Measurements from ENCODE around the gene KIF21B. TPM values are rescaled to one million over a fixed set of nuclear protein-coding genes. Genes with fewer than 3 reads are reported as not detected.

Gene KIF21B
- total and polyA plus RNA-seq, 2 experiments from 2014 or later = 0.18 to 1.3 TPM

DNA sequence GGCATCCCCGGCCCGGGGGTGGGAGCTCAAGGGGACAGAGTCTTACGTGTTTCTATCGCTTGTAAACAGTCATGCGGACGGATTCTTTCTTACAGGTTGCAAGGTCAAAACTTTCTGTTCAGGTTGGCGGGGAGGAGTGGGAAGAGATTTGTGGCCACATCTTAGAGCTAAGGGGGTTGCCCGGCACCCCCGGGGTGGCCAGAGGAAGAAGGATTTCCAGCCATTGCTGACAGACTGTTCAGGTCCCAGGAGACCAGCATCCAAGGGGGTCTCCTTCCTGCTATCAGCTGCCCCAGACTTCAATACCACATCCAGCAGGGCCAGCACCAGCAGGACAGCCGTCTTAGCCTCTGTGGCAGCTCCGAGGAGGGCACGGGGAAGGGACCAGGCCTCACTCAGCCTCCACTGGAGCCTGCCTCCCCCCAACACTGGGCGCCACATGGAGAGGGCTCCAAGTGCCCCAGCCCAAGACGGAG, 52.0 kb downstream of the KIF21B start:
- no peaks in the 10 kb centered on the region for H3K4me1 ChIP-seq (ENCODE audit: insufficient read depth)
- no peak overlapping the region for H3K4me2 ChIP-seq
- no peak for DNase-seq (ENCODE audit: low spot score)
- no peak overlapping the region for H2AFZ ChIP-seq
- H3K9me3 ChIP-seq (ENCODE audit: low read depth) = no peaks in the 10 kb centered on the region
- no peak overlapping the region for H3K4me3 ChIP-seq
- 86% methylated on average over 14 of the region's 14 CpGs for WGBS (ENCODE audit: low lambda C conversion rate, missing lambda C conversion rate)
- no peaks in the 10 kb centered on the region for H3K27me3 ChIP-seq
- no peaks in the 10 kb centered on the region for H3K79me2 ChIP-seq
- H3K36me3 ChIP-seq (replicated peaks; ENCODE audit: insufficient read depth, low read depth) = no peaks in the 10 kb centered on the region
- H3K9me2 ChIP-seq (replicated peaks; ENCODE audit: insufficient read depth) = no peaks in the 10 kb centered on the region
- no peaks in the 10 kb centered on the region for H4K20me1 ChIP-seq (ENCODE audit: insufficient read depth, poor library complexity, severe bottlenecking)
- H3K27ac ChIP-seq = no peak overlapping the region
- TF ChIP-seq EZH2phosphoT487 (IDR thresholded peaks at IDR 0.05; ENCODE audit: low read depth, severe bottlenecking, unreplicated experiment) = no peak
- TF ChIP-seq CTCF (IDR thresholded peaks at IDR 0.05; ENCODE audit: poor library complexity) = no peak
- no peak for TF ChIP-seq EZH2 (IDR thresholded peaks at IDR 0.05; ENCODE audit: borderline replicate concordance)

GRCh38 chr1:200970771-200971427, 52.6 kb downstream of the KIF21B start:
- WGBS (ENCODE audit: low lambda C conversion rate, missing lambda C conversion rate) = 88% methylated on average over 14 of the region's 14 CpGs
- no peak overlapping the region for H3K4me3 ChIP-seq
- DNase-seq (ENCODE audit: low spot score) = no peak
- H3K4me2 ChIP-seq = no peak overlapping the region
- H4K20me1 ChIP-seq (ENCODE audit: insufficient read depth, poor library complexity, severe bottlenecking) = no peaks in the 10 kb centered on the region
- no peaks in the 10 kb centered on the region for H3K9me2 ChIP-seq (replicated peaks; ENCODE audit: insufficient read depth)
- H3K9me3 ChIP-seq (ENCODE audit: low read depth) = no peaks in the 10 kb centered on the region
- no peaks in the 10 kb centered on the region for H3K79me2 ChIP-seq
- no peaks in the 10 kb centered on the region for H3K27me3 ChIP-seq
- TF ChIP-seq EZH2phosphoT487 (IDR thresholded peaks at IDR 0.05; ENCODE audit: low read depth, severe bottlenecking, unreplicated experiment) (no peak), EZH2 (IDR thresholded peaks at IDR 0.05; ENCODE audit: borderline replicate concordance) (no peak), CTCF (IDR thresholded peaks at IDR 0.05; ENCODE audit: poor library complexity) (no peak)
- H3K36me3 ChIP-seq (replicated peaks; ENCODE audit: insufficient read depth, low read depth) = no peaks in the 10 kb centered on the region
- no peaks in the 10 kb centered on the region for H3K4me1 ChIP-seq (ENCODE audit: insufficient read depth)
- no peak overlapping the region for H2AFZ ChIP-seq
- H3K27ac ChIP-seq = no peak overlapping the region

DNA sequence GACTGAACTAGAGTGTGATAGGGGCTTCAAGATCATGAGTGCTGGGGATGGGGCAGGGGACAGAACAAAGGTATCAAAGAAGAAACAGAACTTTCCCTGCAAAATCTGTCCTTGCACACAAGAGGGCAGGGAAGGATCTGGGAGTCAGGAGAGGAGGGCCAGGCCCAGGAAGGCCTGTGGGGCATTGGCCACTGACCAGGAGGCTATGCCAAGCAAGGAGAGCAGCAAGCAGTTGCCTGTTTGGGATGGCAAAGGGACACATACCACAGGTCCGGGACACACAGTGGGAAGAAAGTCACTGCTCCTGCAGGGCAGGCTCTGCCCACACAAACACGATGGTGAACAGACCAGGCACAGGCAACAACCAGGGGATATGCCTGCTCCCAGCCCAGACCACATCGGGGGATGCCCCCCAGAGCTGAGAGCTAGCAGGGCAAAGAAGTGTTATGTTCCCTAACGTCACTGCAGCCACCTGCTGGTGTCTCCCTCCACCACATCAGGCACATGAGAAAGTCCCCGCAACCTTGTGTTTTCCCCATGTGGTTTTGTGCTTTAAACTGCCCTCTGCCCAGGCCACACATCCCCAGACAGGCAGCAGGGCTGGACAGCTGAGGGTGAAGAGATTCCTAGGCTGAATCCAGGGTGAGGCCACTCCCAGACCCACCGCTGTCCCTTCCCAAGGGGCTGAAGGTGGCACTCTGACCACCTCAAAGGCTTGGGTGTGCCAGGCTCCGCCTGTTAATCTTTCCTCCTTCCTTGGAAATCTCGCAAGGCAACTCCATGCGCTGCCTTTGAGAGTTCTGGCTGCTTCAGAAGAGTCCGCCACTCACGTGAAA, 53.6 kb downstream of the KIF21B start:
- Histone ChIP-seq H3K9me2 (replicated peaks; ENCODE audit: insufficient read depth) (no peaks in the 10 kb centered on the region), H3K9me3 (ENCODE audit: low read depth) (no peaks in the 10 kb centered on the region), H3K27me3 (no peaks in the 10 kb centered on the region), H3K4me3 (no peak overlapping the region), H3K4me1 (ENCODE audit: insufficient read depth) (no peaks in the 10 kb centered on the region), H3K27ac (no peak overlapping the region), H2AFZ (no peak overlapping the region), H4K20me1 (ENCODE audit: insufficient read depth, poor library complexity, severe bottlenecking) (no peaks in the 10 kb centered on the region), H3K36me3 (replicated peaks; ENCODE audit: insufficient read depth, low read depth) (no peaks in the 10 kb centered on the region), H3K4me2 (no peak overlapping the region), H3K79me2 (no peaks in the 10 kb centered on the region)
- TF ChIP-seq CTCF (IDR thresholded peaks at IDR 0.05; ENCODE audit: poor library complexity) = no peak
- TF ChIP-seq EZH2phosphoT487 (IDR thresholded peaks at IDR 0.05; ENCODE audit: low read depth, severe bottlenecking, unreplicated experiment) = no peak
- TF ChIP-seq EZH2 (IDR thresholded peaks at IDR 0.05; ENCODE audit: borderline replicate concordance) = no peak
- WGBS (ENCODE audit: low lambda C conversion rate, missing lambda C conversion rate) = 84% methylated on average over 11 of the region's 11 CpGs
- no peak for DNase-seq (ENCODE audit: low spot score)
